NCI-H1092 treated with DMSO at 0.1 percent for 48 hours (cell line): Measurements from ENCODE around the gene ANAPC13.

Source experiments
- DNase-seq: peaks from one replicate; lab custom pipeline; 2025; lab: John Stamatoyannopoulos, UW

The ANAPC13 gene

GRCh38 chr3:134485718-134486576, at the start of gene ANAPC13, which contains the start of gene CEP63:
Gene ANAPC13, minus strand, starts transcription at chr3:134485985. Its CDS starts 3,081 bp downstream, at chr3:134482904.
Gene CEP63, plus strand, starts transcription at chr3:134486057. Its CDS starts 9,264 bp downstream, at chr3:134495321.
- peak; percentile 98 for DNase-seq

- no peak for DNase-seq
These were observed 49.6 kb upstream of the ANAPC13 start for GRCh38 chr3:134535186-134535970.

- no peak for DNase-seq
These were observed 47.7 kb upstream of the ANAPC13 start for GRCh38 chr3:134533493-134533892.

- no peak for DNase-seq
These were observed 41.9 kb upstream of the ANAPC13 start for GRCh38 chr3:134527538-134528186.

- DNase-seq = no peak
These were observed 41.3 kb upstream of the ANAPC13 start for GRCh38 chr3:134527037-134527436.

- no peak for DNase-seq
These were observed 40.5 kb upstream of the ANAPC13 start for GRCh38 chr3:134526319-134526718.

- DNase-seq = no peak
These were observed 39.5 kb upstream of the ANAPC13 start for GRCh38 chr3:134525293-134525692.

- no peak for DNase-seq
These were observed 36.8 kb upstream of the ANAPC13 start for GRCh38 chr3:134522541-134522940.

- DNase-seq = no peak
These were observed 32.0 kb upstream of the ANAPC13 start for GRCh38 chr3:134517791-134518190.

GRCh38 chr3:134516905-134517304, 31.1 kb upstream of the ANAPC13 start:
- no peak for DNase-seq

GRCh38 chr3:134511500-134511899, 25.7 kb upstream of the ANAPC13 start:
- no peak for DNase-seq

GRCh38 chr3:134505485-134505884, 19.7 kb upstream of the ANAPC13 start:
- no peak for DNase-seq

- no peak for DNase-seq
These were observed 18.3 kb upstream of the ANAPC13 start for GRCh38 chr3:134504132-134504531.

GRCh38 chr3:134503266-134503665, 17.5 kb upstream of the ANAPC13 start:
- DNase-seq = no peak

- DNase-seq = no peak
These were observed 10.8 kb upstream of the ANAPC13 start for GRCh38 chr3:134496471-134497071.

- no peak for DNase-seq
These were observed 10.2 kb upstream of the ANAPC13 start for GRCh38 chr3:134495980-134496379.

- no peak for DNase-seq
These were observed 8.7 kb upstream of the ANAPC13 start for GRCh38 chr3:134494495-134494894.

- DNase-seq = peak; percentile 19
These were observed 1.6 kb upstream of the ANAPC13 start for GRCh38 chr3:134487406-134487805.

- DNase-seq = peak; percentile 66
These were observed 824 bp upstream of the ANAPC13 start for GRCh38 chr3:134486577-134487041.

GRCh38 chr3:134485075-134485717, 589 bp downstream of the ANAPC13 start:
- DNase-seq = no peak

GRCh38 chr3:134483195-134483900, 2.4 kb downstream of the ANAPC13 start:
- no peak for DNase-seq
